AG09309 (cell line): ENCODE results near the gene SNAPC4.

Source experiments
- DNase-seq: peaks from one replicate; pipeline ENCODE4 v3.0.0-alpha.2; 2010; ENCODE audit warnings: low read depth
- H3K4me3 ChIP-seq: 2 replicates; pipeline ENCODE4 v1.5.1; 2011; ENCODE audit warnings: mild to moderate bottlenecking, low read depth, low read length, moderate library complexity; ENCODE audit not compliant: control insufficient read depth
- CTCF ChIP-seq: IDR thresholded peaks from 2 replicates; pipeline ENCODE4 v1.5.1; 2011; ENCODE audit warnings: mild to moderate bottlenecking, low read depth, low read length, inconsistent platforms; ENCODE audit not compliant: insufficient read depth, control insufficient read depth; ENCODE audit errors: missing control alignments

SNAPC4 gene

GRCh38 chr9:136443687-136444086 is 43.7 kb upstream of the SNAPC4 start:
- TF ChIP-seq CTCF, result no peak
- no peak overlapping the region for H3K4me3 ChIP-seq
- no peak for DNase-seq

GRCh38 chr9:136443087-136443486 is 43.1 kb upstream of the SNAPC4 start:
- no peak for DNase-seq
- no peak overlapping the region for H3K4me3 ChIP-seq
- TF ChIP-seq CTCF, result no peak

- no peak for TF ChIP-seq CTCF
- DNase-seq, result no peak
- no peak overlapping the region for H3K4me3 ChIP-seq
Measured at GRCh38 chr9:136442265-136442664, 42.3 kb upstream of the SNAPC4 start.

DNA sequence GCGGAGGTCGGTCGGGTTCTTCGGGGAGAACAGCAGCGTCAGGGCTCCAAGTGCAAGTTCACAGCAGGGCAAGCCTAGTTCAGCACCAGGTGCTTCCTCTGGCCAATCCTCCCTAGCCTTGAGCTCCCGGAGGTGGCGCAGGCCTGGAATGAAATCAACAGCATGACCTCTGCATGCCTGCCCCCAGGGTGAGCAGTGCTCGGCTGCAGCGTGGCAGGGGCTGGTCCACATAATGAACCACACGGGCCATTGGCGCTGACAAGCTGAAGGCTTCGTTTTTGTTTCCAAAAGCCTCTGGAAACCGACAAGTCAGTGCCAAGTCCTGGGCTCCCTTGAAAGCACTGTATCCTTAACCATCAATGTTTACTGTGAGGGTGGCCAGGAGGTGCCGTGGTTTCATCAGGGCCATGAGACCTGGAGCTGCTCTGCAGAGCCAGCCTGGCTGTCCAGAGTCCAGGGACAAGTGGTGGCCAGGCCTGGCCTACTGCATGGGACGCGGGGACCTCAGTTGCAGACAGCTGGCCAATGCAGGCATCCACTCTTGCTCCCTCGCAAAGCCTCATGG is 41.8 kb upstream of the SNAPC4 start:
- no peak for TF ChIP-seq CTCF
- DNase-seq, result no peak

DNA sequence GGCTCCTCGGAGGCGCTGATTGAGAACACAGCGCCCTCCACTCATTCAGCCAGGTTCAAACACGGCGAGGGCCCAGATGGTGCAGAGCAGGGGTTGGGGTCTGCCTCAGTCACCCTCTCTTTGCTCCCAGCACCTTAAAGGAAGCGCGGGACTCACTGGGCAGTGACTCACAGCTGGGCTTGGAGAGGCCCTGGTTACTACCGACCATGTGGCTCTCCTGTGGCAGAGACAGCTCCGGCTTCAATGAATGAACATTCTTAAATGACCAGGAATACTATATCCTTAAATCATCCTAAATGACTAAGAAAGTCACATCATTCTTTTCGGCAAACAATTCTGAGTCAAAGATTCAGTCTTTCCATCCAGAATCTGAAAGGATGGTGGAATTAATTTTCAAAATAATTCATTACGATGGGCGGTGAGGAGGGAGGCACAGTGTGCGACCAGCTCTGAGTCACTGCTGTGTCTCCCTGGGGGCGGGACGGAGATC is 41.3 kb upstream of the SNAPC4 start:
- DNase-seq, result no peak
- H3K4me3 ChIP-seq, result no peak overlapping the region
- TF ChIP-seq CTCF, result no peak

More for the DNA sequence above, 41.8 kb upstream of the SNAPC4 start:
- no peak overlapping the region for H3K4me3 ChIP-seq

DNA sequence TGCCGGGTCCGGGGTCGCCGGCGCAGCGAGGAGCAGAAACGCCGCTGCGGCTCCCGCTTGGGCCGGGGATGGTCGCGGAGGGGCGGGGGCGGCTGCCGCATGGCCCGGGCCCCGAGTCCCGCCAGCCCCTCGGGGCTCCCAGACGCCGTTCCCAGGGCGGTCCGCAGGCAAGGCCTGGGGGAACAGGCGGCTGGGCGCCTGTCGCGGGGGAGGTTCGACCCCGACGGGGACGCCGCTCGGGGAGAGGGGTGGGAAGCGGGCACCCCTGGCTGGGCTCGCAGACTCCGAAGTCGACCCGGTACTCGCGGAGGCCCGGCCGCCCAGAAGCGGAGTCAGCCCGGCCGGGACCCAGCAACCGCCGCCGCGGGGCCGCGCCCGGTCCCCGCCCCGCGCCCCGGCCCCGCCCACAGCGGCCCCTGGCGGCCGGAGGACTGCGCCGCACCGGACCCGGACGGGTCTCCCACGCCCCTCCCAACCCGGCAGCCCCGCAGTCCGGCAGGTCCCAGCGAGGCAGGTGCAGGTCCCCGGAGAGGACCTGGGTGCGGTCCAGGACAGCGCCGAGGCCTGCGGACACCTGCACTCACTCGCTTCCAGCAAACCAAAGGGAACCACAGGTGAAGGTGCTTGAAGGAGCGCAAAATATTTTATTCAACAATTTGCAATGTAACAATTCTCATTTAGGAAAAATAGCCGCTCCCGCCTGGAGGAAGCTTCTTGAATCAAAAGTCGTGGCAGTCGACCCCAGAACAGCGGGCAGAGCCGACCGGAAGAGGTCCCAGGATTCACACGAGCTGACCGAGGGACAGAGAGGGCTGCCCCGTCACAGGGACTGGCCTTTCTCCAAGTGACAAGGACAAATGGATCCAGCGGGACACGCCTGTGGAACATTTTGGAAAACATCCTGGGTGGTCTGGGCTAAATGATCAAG is 39.8 kb upstream of the SNAPC4 start, which contains the start of gene INPP5E:
TSS of gene INPP5E (minus strand) at position 365 of the 928 bp plus-strand sequence. CDS start 426 bp downstream, outside the sequence.
- no peak for DNase-seq
- peak; percentile 55 for TF ChIP-seq CTCF
- peak within 1 kb of the TSS; percentile 63 for H3K4me3 ChIP-seq
